ENCODE data around the gene ZNF629.

Gene ZNF629

GRCh38 chr16:30740364-30741251 is 46.4 kb downstream of the ZNF629 start:
- H3K4me1 Mint-ChIP-seq: peaks cover 7% of the 10 kb centered on the region
- no peak for TF ChIP-seq CTCF (IDR thresholded peaks at IDR 0.05)
- DNase-seq: no peak
- H3K36me3 Mint-ChIP-seq (ENCODE audit: low read depth): peaks cover 61% of the 10 kb centered on the region
- no peaks in the 10 kb centered on the region for H3K9me3 Mint-ChIP-seq
- H3K27me3 Mint-ChIP-seq (ENCODE audit: low read depth, poor library complexity): no peaks in the 10 kb centered on the region
- no peak overlapping the region for H3K4me3 Mint-ChIP-seq
- H3K27ac Mint-ChIP-seq: peak overlapping the region; percentile 63

DNA sequence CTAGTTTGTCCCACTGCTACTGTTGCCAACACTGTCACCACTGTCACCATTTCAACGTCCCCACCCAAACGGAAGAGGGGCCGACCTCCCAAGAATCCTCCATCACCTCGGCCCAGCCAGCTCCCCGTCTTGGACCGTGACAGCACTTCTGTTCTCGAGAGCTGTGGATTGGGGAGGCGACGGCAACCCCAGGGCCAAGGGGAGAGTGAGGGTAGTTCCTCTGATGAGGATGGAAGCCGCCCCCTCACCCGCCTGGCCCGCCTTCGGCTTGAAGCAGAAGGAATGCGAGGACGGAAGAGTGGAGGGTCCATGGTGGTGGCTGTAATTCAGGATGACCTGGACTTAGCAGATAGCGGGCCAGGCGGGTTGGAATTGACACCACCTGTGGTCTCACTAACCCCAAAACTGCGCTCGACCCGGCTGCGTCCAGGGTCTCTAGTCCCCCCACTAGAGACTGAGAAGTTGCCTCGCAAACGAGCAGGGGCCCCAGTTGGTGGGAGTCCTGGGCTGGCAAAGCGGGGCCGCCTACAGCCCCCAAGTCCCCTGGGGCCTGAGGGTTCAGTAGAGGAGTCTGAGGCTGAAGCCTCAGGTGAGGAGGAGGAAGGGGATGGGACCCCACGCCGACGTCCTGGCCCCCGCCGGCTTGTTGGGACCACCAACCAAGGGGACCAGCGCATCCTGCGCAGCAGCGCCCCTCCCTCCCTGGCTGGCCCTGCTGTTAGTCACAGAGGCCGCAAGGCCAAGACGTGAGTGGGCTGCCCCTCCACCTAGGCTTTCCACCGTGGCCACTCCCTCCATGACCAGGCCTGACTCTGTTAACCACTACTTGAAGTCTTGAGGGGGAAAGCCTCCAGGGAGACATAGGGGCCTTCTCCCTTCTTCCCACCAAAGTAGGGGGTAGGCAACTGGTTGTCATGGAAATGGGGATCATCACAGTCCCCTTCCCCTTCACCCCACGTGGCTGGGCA is 47.7 kb downstream of the ZNF629 start:
- Mint-ChIP-seq H3K9me3 (no peaks in the 10 kb centered on the region), H3K27me3 (ENCODE audit: low read depth, poor library complexity) (no peaks in the 10 kb centered on the region), H3K4me1 (peaks cover 7% of the 10 kb centered on the region), H3K36me3 (ENCODE audit: low read depth) (peaks cover 61% of the 10 kb centered on the region), H3K4me3 (no peak overlapping the region), H3K27ac (peak overlapping the region; percentile 68)
- no peak for DNase-seq
- no peak for TF ChIP-seq CTCF (IDR thresholded peaks at IDR 0.05)

GRCh38 chr16:30737794-30738648 is 49.0 kb downstream of the ZNF629 start:
- no peak overlapping the region for H3K4me3 Mint-ChIP-seq
- TF ChIP-seq CTCF (IDR thresholded peaks at IDR 0.05): no peak
- DNase-seq: no peak
- H3K4me1 Mint-ChIP-seq: peaks cover 7% of the 10 kb centered on the region
- no peaks in the 10 kb centered on the region for H3K27me3 Mint-ChIP-seq (ENCODE audit: low read depth, poor library complexity)
- no peak overlapping the region for H3K27ac Mint-ChIP-seq
- H3K9me3 Mint-ChIP-seq: no peaks in the 10 kb centered on the region
- peaks cover 69% of the 10 kb centered on the region for H3K36me3 Mint-ChIP-seq (ENCODE audit: low read depth)

GRCh38 chr16:30736995-30737793 is 49.8 kb downstream of the ZNF629 start:
- TF ChIP-seq CTCF (IDR thresholded peaks at IDR 0.05): no peak
- no peak overlapping the region for H3K4me3 Mint-ChIP-seq
- H3K27me3 Mint-ChIP-seq (ENCODE audit: low read depth, poor library complexity): no peaks in the 10 kb centered on the region
- H3K36me3 Mint-ChIP-seq (ENCODE audit: low read depth): peaks cover 73% of the 10 kb centered on the region
- H3K27ac Mint-ChIP-seq: peak overlapping the region; percentile 64
- no peak for DNase-seq
- no peaks in the 10 kb centered on the region for H3K9me3 Mint-ChIP-seq
- H3K4me1 Mint-ChIP-seq: peaks cover 7% of the 10 kb centered on the region

GRCh38 chr16:30731411-30731810 is 55.6 kb downstream of the ZNF629 start:
- DNase-seq: no peak
- TF ChIP-seq CTCF (IDR thresholded peaks at IDR 0.05): no peak
- H3K36me3 Mint-ChIP-seq (ENCODE audit: low read depth): peaks cover 71% of the 10 kb centered on the region
- H3K4me1 Mint-ChIP-seq: no peaks in the 10 kb centered on the region
- no peak overlapping the region for H3K4me3 Mint-ChIP-seq
- no peaks in the 10 kb centered on the region for H3K9me3 Mint-ChIP-seq
- peaks cover 3% of the 10 kb centered on the region for H3K27me3 Mint-ChIP-seq (ENCODE audit: low read depth, poor library complexity)
- H3K27ac Mint-ChIP-seq: no peak overlapping the region
